Heart left ventricle (tissue), 16 donors: ENCODE measurements around the gene ELOVL2. TPM values are rescaled to one million over a fixed set of nuclear protein-coding genes. Genes with fewer than 3 reads are reported as not detected.

Experiments used
- ATAC-seq, 4 donors: fragments of 200-7000 bp; cut with Tn5 transposase; one replicate each; pipeline ENCODE4 v1.9.1; 2020 to 2022; ENCODE audit warnings: moderate library complexity in 4 of 4, mild to moderate bottlenecking in 3 of 4, moderate number of reproducible peaks in 1 of 4
- DNase-seq, 5 donors: peaks; one replicate each; pipeline ENCODE4 v3.0.0-alpha.2; 2020
- H3K27ac ChIP-seq, 12 donors: fragments of 200-600 bp; sonication (generic) in 4 of 12; one replicate each; pipeline versions ENCODE4 v1.5.0 to v1.8.0; 2016 to 2022; ENCODE audit warnings: mild to moderate bottlenecking in 2 of 12
- H3K27me3 ChIP-seq, 9 donors: fragments of 200-600 bp; sonication (generic) in 2 of 9; one replicate each; pipeline versions ENCODE4 v1.5.1 to v1.8.0; 2016 to 2022; ENCODE audit warnings: mild to moderate bottlenecking in 3 of 9
- H3K36me3 ChIP-seq, 9 donors: fragments of 200-600 bp; sonication (generic) in 2 of 9; one replicate each; pipeline versions ENCODE4 v1.5.0 to v1.8.0; 2018 to 2022; ENCODE audit warnings: mild to moderate bottlenecking in 2 of 9
- H3K4me1 ChIP-seq, 12 donors: fragments of 200-600 bp; sonication (generic) in 4 of 12; one replicate each; pipeline versions ENCODE4 v1.5.0 to v1.8.0; 2016 to 2022; ENCODE audit warnings: mild to moderate bottlenecking in 3 of 12
- H3K4me3 ChIP-seq, 12 donors: fragments of 200-600 bp; sonication (generic) in 4 of 12; one replicate each; pipeline versions ENCODE4 v1.5.0 to v1.8.0; 2017 to 2022; ENCODE audit warnings: mild to moderate bottlenecking in 9 of 12, moderate library complexity in 4 of 12
- H3K9me3 ChIP-seq, 12 donors: fragments of 200-600 bp; sonication (generic) in 4 of 12; one replicate each; pipeline versions ENCODE4 v1.5.0 to v1.8.0; 2016 to 2022; ENCODE audit warnings: mild to moderate bottlenecking in 1 of 12
- POLR2A ChIP-seq, 2 donors: fragments of 450-650 bp; IDR thresholded peaks; one replicate each; pipeline ENCODE4 v1.6.1; 2017; ENCODE audit warnings: antibody characterized with exemption in 2 of 2, mild to moderate bottlenecking in 2 of 2, moderate library complexity in 2 of 2
- WGBS, 4 donors: extraction: QIAGEN DNeasy Blood & Tissue Kit in 2 of 4; methylation state at CpG; one replicate each; pipeline versions ENCODE4 v1.1.5 to v1.1.7; 2013 to 2018; 5-methylcytosine and 5-hydroxymethylcytosine counted together
- intact Hi-C, 10 donors: fragments of 100-400 bp; cut with DNase I; formaldehyde crosslinking; loops; one replicate each; pipeline versions ENCODE4 v1.11.1 to v1.14.2; 2022
- polyA plus RNA-seq, 2 donors: library from polyadenylated mRNA; stranded (reverse); fragments of 200-250 nt; gene quantifications; one replicate each; pipeline ENCODE4 v1.2.3, GENCODE V29; 2013
- total RNA-seq, 9 donors: library from RNA; depleted of rRNA in 2 of 9; stranded (reverse); fragments of >200 nt in 2 of 9; fragmentation: NEBNext Ultra II Directional in 3 of 9; extraction: Animal tissue kit (Norgen Biotek cat#: 25700) in 3 of 9; gene quantifications; one replicate each; pipeline versions ENCODE4 v1.1.0 to v1.2.4, GENCODE V29; 2016 to 2023
- TF ChIP-seq, protein P1 (sequence below), 12 donors: fragments of 200-600 bp; sonication (generic) in 4 of 12; IDR thresholded peaks; one replicate each; pipeline versions ENCODE4 v1.5.0 to v1.8.0; 2018 to 2022; ENCODE audit warnings: antibody characterized with exemption in 12 of 12, mild to moderate bottlenecking in 5 of 12
- donor health status: ischemic (EF 13 %, LVEDD 7.1; RV severe dilation, severe dysfunction).
- donor health status: healthy with polysubstance abuse.
- donor health status: DM: no; HTN: yes; CAD: no.
- donor health status: DM: no; HTN: no; CAD: no.
- donor health status: ischemic (EF 25% LVEDD 6.9; RV normal size, moderate dysfunction).
- donor health status: ischemic (EF 25% LVEDD 5.7; RV mildly dilated, moderate dysfunction).
- donor health status: healthy.
- donor health status: DM: yes; HTN: yes; CAD: no.
- donor health status: ischemic (EF 35%, LVEDD 5.7; RV mildly dilated, moderate dysfunction).
- donor health status: nonischemic (EF 11% LVEDD 7.7; RV severe dilation, severe dysfunction).
- donor health status: DM: yes; HTN: yes; CAD: no.
- donor health status: PGD.
- donor health status: ischemic (EF 29% LVEDD 5.4; RV normal size, mild dysfunction).
- donor health status: nonischemic (EF 23%, LVEDD 6.1; RV moderate dilation, normal function).

ELOVL2 gene
- total and polyA plus RNA-seq, 11 donors = 1.1 to 6.1 (median 1.6) TPM

DNA sequence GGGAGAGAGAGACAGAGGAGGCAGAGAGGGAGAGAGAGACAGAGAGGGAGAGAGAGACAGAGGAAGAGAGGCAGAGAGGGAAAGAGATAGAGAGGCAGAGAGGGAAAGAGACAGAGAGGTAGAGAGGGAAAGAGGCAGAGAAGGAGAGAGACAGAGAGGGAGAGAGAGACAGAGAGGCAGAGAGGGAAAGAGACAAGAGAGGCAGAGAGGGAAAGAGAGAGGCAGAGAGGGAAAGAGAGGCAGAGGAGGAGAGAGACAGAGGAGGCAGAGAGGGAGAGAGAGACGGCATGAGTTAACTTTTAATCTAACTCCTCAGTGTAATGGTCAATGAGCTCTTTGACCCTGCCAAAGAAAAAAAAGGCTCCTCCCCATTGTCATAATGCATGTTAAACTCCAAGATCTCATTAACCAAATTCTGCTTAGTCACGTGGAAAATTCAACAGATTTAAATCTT is 7.1 kb downstream of the ELOVL2 start:
- DNase-seq = no peak
- Histone ChIP-seq H3K27me3 (peaks cover 0 to 51% (median 3%) of the 10 kb centered on the region in 9 donors), H3K27ac (no peak overlapping the region), H3K4me3 (no peak overlapping the region), H3K4me1 (no peaks in the 10 kb centered on the region), H3K36me3 (no peaks in the 10 kb centered on the region), H3K9me3 (no peaks in the 10 kb centered on the region)
- ATAC-seq = no peak
- TF ChIP-seq, protein P1, sequence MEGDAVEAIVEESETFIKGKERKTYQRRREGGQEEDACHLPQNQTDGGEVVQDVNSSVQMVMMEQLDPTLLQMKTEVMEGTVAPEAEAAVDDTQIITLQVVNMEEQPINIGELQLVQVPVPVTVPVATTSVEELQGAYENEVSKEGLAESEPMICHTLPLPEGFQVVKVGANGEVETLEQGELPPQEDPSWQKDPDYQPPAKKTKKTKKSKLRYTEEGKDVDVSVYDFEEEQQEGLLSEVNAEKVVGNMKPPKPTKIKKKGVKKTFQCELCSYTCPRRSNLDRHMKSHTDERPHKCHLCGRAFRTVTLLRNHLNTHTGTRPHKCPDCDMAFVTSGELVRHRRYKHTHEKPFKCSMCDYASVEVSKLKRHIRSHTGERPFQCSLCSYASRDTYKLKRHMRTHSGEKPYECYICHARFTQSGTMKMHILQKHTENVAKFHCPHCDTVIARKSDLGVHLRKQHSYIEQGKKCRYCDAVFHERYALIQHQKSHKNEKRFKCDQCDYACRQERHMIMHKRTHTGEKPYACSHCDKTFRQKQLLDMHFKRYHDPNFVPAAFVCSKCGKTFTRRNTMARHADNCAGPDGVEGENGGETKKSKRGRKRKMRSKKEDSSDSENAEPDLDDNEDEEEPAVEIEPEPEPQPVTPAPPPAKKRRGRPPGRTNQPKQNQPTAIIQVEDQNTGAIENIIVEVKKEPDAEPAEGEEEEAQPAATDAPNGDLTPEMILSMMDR (IDR thresholded peaks at IDR 0.05) = no peak
- TF ChIP-seq POLR2A (IDR thresholded peaks at IDR 0.05) = no peak
- intact Hi-C loops = loop anchor here in 1 of 10 donors (2.0 kb wide), 1 partner anchor 18 kb away; no protein-coding TSS in a partner anchor
- 43 to 66% (median 61%) methylated on average over 2 of the region's 2 CpGs for WGBS, 4 donors

DNA sequence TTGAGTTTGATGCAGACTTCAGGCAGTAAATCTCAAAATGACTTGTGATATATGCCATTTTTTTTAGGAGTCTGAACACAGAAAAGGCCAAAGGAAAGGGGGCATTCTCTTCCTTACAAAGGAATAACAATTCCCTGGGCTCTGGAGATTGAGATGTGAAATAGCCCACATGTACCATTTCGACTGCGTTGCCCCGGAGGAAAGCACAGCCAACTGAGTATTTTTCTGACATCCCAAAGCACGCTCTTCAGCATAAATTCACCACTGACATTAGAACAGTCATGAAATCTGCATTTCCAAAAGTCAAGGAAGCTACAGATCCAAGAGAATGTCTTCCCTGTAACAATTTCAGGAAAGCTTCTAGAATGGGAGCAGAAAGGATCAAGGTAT is 7.8 kb downstream of the ELOVL2 start:
- H3K27me3 ChIP-seq = peaks cover 0 to 44% (median 3%) of the 10 kb centered on the region in 9 donors
- ATAC-seq = no peak
- 69 to 92% (median 83%) methylated on average over 4 of the region's 4 CpGs for WGBS, 4 donors
- no peaks in the 10 kb centered on the region for H3K36me3 ChIP-seq
- H3K4me3 ChIP-seq = no peak overlapping the region
- H3K4me1 ChIP-seq = no peaks in the 10 kb centered on the region
- no peak overlapping the region for H3K27ac ChIP-seq
- TF ChIP-seq, protein P1 (IDR thresholded peaks at IDR 0.05) = no peak
- no peak for TF ChIP-seq POLR2A (IDR thresholded peaks at IDR 0.05)
- H3K9me3 ChIP-seq = no peaks in the 10 kb centered on the region
- no peak for DNase-seq
- intact Hi-C loops = loop anchor here in 1 of 10 donors (2.0 kb wide), 1 partner anchor 18 kb away; no protein-coding TSS in a partner anchor

DNA sequence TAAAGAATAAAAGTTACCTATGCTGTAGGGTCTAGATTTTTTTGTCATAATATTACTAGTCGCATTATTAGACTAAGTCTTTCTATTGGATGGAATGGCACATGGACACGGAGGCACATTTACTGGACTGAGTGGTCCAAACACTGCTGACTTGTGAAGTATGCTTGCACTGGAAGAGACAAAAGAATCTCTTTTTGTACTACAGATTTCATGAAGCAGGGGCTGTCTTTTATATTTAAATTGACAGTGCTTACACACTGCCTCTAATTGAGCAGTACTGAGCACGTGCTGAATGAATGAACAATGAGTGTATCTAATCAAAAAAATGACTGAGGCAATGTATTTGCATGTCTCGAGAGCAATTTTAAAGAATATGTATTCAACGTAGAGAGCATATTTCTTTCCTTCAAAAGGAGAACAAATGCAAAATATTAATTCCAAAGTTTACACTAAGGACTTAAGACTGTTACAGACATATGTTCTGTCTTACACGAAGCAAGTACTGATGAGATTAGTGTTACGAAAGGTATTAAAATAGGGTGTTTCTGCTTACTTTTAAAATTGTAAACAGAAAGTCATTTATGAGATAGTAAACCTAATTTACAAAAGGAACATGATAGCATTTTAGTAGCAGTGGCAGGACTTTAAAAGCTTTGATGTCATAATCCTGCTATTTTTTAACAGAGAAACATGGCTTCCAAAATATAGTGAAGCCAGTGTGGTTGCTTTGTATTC is 8.3 kb downstream of the ELOVL2 start:
- no peaks in the 10 kb centered on the region for H3K9me3 ChIP-seq
- peaks cover 0 to 39% (median 3%) of the 10 kb centered on the region in 9 donors for H3K27me3 ChIP-seq
- no peaks in the 10 kb centered on the region for H3K36me3 ChIP-seq
- ATAC-seq (no peak), DNase-seq (no peak)
- H3K4me3 ChIP-seq = no peak overlapping the region
- TF ChIP-seq, protein P1 (IDR thresholded peaks at IDR 0.05) = no peak
- no peak for TF ChIP-seq POLR2A (IDR thresholded peaks at IDR 0.05)
- no peak overlapping the region for H3K27ac ChIP-seq
- H3K4me1 ChIP-seq = no peaks in the 10 kb centered on the region
- intact Hi-C loops = loop anchor here in 1 of 10 donors (2.0 kb wide), 1 partner anchor 19 kb away; no protein-coding TSS in a partner anchor
- 81 to 89% (median 86%) methylated on average over 7 of the region's 7 CpGs for WGBS, 4 donors

DNA sequence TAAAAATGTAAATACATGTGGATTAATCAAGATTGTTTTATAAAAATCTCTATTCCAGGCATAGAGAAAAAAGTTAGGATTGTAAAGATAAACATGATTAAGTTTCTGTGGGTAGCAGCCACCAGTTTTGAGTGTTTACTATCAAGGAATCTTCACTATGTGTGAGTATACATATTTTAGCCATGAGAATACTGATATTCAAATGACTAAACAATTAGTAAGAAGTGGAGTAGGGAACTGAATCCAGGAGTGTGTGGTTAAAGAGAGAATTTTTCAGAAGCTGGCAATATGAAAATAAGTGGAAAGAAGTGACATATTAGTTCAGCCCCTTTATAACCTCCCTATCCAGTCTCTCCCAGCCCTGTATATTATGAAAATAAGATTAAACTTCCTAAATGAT is 10.3 kb downstream of the ELOVL2 start:
- ATAC-seq = no peak
- Histone ChIP-seq H3K9me3 (no peaks in the 10 kb centered on the region), H3K27me3 (peaks cover 0 to 20% (median 2%) of the 10 kb centered on the region in 9 donors), H3K4me1 (no peaks in the 10 kb centered on the region), H3K36me3 (no peaks in the 10 kb centered on the region), H3K27ac (no peak overlapping the region), H3K4me3 (no peak overlapping the region)
- no peak for DNase-seq
- TF ChIP-seq POLR2A (IDR thresholded peaks at IDR 0.05) = no peak
- TF ChIP-seq, protein P1 (IDR thresholded peaks at IDR 0.05) = no peak
- intact Hi-C loops = no loop called here
